ENCODE data around the gene DOCK1.

Gene DOCK1

DNA sequence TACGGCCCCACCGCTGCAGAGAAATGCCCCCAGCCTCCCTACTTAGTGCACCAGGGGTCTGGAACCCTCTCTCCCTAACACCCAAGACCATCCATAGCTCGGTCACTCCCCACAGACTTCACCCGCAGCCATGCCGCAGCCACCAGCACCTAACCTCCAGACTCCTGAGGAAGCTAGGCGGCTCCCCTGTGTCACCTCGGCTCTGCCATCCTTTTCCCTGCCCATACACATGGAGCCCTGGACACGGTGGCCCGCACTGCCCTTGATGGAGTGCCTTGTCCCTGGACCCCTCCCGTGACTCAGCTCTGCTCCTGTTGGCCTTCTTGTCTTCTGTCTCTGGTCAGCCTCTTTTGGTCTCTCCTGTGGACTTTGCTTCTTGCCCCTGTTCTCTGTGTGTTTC is 183.7 kb downstream of the DOCK1 start:
- no peak for DNase-seq (ENCODE audit: low read depth in 2 of 2)

DNA sequence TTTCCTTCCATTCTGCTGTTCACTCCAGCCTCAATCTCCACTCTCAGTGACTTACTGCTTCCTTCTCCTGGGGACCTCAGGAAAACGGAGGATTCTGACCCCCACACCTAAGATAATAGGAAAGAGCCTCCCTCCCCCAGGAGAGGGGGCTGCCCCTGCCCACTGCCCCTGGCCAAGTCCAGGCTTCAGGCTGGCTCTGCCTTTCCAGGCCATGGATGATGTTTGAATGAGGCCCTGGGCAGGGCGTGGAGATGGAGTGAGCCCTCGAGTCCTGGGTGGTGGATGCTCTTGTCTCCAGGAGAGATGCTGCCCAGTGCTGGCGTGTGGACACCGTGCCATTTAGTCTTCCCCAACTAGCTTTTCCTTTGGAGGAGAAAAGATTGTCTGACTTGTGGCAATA is 184.2 kb downstream of the DOCK1 start:
- no peak for DNase-seq (ENCODE audit: low read depth in 2 of 2)

GRCh38 chr10:127090138-127090537 is 184.9 kb downstream of the DOCK1 start:
- no peak for DNase-seq (ENCODE audit: low read depth in 2 of 2)

- DNase-seq (ENCODE audit: low read depth in 2 of 2) = no peak
These were observed 186.1 kb downstream of the DOCK1 start for GRCh38 chr10:127091354-127091753.

GRCh38 chr10:127092916-127093315 is 187.7 kb downstream of the DOCK1 start:
- DNase-seq (ENCODE audit: low read depth in 2 of 2) = no peak

DNA sequence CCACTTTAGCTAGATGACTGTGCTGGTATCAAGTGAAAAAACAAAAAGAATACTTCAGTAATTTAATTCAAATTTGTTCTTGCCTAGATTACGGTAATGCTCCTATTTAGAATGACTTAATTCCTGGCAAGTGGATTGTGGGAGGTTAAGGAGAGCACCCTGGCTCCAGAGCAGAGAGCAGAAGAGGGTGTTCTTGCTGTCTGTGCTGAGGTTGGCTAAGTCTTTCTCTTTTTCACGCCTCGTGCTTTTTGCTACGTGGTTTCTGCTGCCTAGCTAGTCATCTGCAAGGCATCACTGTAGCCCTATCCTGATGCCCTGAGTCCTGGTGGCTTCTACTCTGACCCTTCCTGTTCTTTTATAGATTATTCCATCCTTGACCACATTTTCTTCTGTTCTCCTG is 189.8 kb downstream of the DOCK1 start:
- no peak for DNase-seq (ENCODE audit: low read depth in 2 of 2)

- DNase-seq (ENCODE audit: low read depth in 2 of 2) = no peak
These were observed 195.9 kb downstream of the DOCK1 start for GRCh38 chr10:127100983-127101615.

GRCh38 chr10:127102176-127102575 is 196.9 kb downstream of the DOCK1 start:
- DNase-seq (ENCODE audit: low read depth in 2 of 2) = no peak

DNA sequence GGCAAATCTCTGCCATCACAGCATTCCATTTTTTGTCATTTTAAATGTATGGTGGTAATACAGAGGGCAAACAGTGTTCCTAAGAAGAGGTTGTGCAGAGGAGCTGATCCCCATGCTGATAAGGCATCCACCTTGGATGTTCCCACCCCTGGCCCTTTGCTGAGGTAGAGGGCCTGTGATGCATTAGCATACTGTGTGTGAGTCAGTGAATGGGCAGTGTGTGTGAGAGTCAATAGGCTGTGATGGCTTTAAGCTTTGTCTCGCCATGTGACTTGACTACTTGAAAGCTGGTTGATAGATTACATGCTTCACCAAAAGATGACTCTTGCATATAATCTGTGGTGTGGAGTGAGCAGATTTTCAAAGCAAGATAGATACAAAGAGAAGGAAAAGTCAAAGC is 209.9 kb downstream of the DOCK1 start:
- no peak for DNase-seq (ENCODE audit: low read depth in 2 of 2)

DNA sequence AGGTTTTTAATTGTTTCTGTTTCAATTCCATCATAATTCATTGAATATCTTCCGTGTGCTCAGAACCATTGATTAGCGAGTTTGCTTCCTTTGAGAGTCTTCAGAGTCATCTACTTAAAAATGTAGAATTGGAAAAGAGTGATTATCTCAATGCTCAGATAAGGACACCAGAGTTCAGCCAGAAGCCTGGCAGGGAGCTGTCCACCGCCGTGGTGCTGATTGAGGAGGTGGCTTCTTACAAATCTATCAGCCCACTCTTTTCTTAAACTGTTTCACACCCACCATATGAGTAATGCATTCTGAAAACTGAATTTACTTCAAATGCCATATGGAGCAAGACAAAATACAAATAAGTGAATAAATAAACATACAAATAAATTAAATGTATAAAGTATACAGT is 211.9 kb downstream of the DOCK1 start:
- no peak for DNase-seq (ENCODE audit: low read depth in 2 of 2)

DNA sequence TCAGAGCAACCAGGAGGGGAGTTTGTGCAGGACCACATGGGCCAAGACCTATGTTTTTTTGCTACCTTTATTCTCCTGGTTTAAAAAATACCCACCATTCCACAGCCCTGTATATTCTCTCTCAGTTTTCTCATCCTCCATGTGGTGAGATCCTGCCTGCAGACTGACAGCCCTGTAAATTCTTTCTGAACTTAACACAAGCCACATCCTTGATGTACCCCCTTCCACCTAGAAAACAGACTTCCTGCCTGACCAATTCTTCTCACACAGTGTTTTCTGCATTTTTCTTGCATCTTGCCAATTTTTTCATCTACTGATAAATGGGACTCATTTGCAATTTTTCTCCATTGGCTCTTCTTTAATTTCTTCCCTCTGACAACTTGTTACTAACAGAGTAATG is 212.8 kb downstream of the DOCK1 start:
- DNase-seq (ENCODE audit: low read depth in 2 of 2) = no peak

DNA sequence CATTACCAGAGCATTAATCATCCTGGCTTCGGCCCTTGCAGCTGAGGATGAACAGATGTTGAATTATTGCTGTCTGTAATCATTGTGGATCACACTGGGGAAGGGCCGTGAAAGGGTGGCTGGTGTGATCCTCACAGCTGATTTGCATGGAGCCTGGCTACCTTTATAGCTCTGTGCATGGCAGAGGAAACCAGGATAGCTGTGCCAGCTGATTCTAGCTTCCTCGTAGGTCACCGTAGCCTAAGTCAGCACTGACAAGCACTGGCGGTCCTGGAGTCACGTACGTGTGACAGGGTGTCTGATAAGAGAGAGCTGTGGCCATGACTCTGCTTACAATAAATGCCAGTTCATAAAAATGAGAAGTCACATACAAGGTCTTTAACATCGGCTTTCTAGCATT is 214.7 kb downstream of the DOCK1 start:
- DNase-seq (ENCODE audit: low read depth in 2 of 2) = no peak

DNA sequence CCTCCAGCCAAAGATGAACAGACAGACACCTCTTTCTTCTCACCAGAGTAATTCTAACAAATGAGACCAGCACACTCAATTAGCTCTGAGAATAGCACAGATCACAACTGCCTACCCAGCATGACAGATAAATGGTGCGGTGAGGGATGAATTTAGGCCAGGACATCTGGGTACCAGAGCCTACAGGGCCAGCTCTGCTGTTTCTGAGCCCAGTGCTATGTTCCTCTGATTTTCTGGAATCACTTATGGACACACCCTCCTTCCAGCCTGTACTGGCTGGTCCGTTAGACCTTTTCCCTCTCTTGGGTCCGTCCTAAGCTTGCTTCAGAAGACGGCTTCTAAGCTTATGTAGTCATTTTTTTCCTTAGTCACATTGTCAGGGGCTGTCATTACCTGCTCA is 217.6 kb downstream of the DOCK1 start:
- DNase-seq (ENCODE audit: low read depth in 2 of 2) = no peak

GRCh38 chr10:127123626-127124025 is 218.4 kb downstream of the DOCK1 start:
- DNase-seq (ENCODE audit: low read depth in 2 of 2) = no peak

GRCh38 chr10:127125331-127125730 is 220.1 kb downstream of the DOCK1 start:
- no peak for DNase-seq (ENCODE audit: low read depth in 2 of 2)

GRCh38 chr10:127127822-127128221 is 222.6 kb downstream of the DOCK1 start:
- DNase-seq (ENCODE audit: low read depth in 2 of 2) = no peak

- DNase-seq (ENCODE audit: low read depth in 2 of 2) = no peak
These were observed 223.9 kb downstream of the DOCK1 start for GRCh38 chr10:127129104-127129503.

GRCh38 chr10:127132451-127132850 is 227.2 kb downstream of the DOCK1 start:
- DNase-seq (ENCODE audit: low read depth in 2 of 2) = no peak

- no peak for DNase-seq (ENCODE audit: low read depth in 2 of 2)
These were observed 228.0 kb downstream of the DOCK1 start for GRCh38 chr10:127133225-127133624.

DNA sequence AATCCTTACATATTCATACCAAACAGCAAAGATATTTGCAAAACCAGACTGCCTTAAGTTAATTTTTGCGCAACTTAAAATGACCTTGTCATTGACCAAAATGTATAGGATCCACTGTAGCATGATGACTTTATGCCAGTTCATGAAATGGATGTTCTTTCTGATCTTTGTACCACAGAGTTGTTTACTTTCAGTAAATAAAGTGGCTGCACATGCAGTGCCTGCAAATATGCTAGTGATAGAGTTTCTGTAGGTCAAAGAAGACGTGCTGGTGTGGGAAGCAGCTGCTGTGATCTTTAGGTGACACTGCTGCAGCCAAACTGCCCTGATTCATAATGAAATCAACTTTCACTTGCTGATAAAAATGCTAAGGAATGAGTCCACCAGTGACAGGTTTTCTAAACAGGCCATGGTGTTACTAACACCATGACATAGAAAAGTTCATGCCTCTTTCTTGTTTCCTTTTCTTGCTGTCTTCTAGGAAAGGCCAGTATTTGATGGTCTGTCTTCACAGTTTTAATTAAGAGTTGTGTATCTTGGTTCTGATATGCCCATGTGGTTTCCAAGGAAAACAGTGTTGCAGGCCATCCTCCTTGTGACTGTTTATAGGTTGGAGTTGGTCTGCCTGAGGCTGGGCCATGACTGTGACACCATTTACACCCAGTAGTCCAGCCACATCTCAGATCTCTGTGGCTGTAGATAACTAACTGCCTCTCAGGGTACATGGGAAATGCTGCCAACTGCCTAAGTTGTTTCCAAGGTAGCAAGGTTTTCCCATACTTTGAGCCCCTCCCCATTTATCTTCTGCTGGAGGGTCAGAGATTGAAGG is 228.7 kb downstream of the DOCK1 start:
- no peak for DNase-seq (ENCODE audit: low read depth in 2 of 2)

DNA sequence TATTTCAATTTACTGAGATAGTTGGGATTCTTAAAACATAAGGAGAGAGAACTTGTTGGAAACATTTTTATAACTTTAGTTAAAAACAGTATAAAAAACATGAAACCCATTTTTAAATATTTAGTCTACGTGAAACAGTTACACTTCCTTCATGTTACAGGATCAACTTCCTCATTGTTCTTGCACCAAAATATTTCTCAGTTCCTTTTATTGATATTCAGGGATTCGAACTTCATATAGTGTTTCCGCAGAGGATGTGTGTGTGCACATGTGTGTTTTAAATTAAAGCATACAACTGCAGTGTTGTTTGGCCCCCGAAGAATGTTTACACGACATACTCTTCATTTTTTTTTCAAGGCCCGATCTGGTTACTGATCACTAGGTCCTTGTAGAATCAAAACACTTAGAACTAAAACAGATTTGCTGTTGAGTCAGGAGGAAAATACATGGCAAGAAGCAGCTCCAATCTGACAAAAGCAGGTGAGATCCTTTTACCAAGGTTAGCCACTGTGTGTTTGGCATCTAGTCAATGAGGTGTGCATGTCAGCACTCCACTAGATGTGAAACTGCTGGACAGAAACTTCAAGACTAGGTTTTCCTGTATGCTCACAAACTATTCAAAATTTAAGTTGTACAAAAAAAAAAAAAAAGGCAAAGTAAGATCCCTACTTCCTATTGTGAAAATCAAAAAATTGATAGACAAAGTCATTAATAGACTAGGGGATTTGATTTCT is 230.8 kb downstream of the DOCK1 start:
- no peak for DNase-seq (ENCODE audit: low read depth in 2 of 2)

GRCh38 chr10:127137391-127137790 is 232.2 kb downstream of the DOCK1 start:
- DNase-seq (ENCODE audit: low read depth in 2 of 2) = no peak

GRCh38 chr10:127142136-127142535 is 236.9 kb downstream of the DOCK1 start:
- no peak for DNase-seq (ENCODE audit: low read depth in 2 of 2)
